H1 (cell line): Measurements from ENCODE around the gene ZFP57. TPM values are rescaled to one million over a fixed set of nuclear protein-coding genes. Genes with fewer than 3 reads are reported as not detected.

Experiments used
- ASH2L ChIP-seq: fragments of 200-600, 300-600 bp; sonication (generic); IDR thresholded peaks from one replicate; pipeline ENCODE4 v1.7.1; 2017; ENCODE audit warnings: low read length
- BRCA1 ChIP-seq: IDR thresholded peaks from 2 replicates; pipeline ENCODE4 v1.6.1; 2012; ENCODE audit warnings: low read depth, low read length, improper control_type of control experiment
- CBX5 ChIP-seq: fragments of 300-800, 300-1000 bp; sonication (generic); IDR thresholded peaks from 2 replicates; pipeline ENCODE4 v1.7.1; 2016; ENCODE audit warnings: antibody characterized with exemption, low read length, low read depth
- CBX8 ChIP-seq: fragments of 300-800, 300-1000 bp; sonication (generic); IDR thresholded peaks from 2 replicates; pipeline ENCODE4 v1.7.1; 2016; ENCODE audit warnings: low read depth, low read length, borderline replicate concordance
- EGR1 ChIP-seq: IDR thresholded peaks from 2 replicates; pipeline ENCODE4 v1.6.1; 2011; ENCODE audit warnings: low read depth, low read length, borderline replicate concordance
- HDAC6 ChIP-seq: IDR thresholded peaks from one replicate; pipeline ENCODE4 v1.7.1; 2012; ENCODE audit warnings: low read depth, mild to moderate bottlenecking, inconsistent platforms, low read length, moderate library complexity
- POLR2A ChIP-seq, 2 experiments: IDR thresholded peaks; 1 replicate in 1 of 2; 2 replicates in 1 of 2; pipeline ENCODE4 v1.6.1; 2011; ENCODE audit warnings: low read depth in 2 of 2, low read length in 2 of 2, mild to moderate bottlenecking in 2 of 2; ENCODE audit errors: control extremely low read depth in 1 of 2
- POLR2AphosphoS5 ChIP-seq: IDR thresholded peaks from 2 replicates; pipeline ENCODE4 v1.6.1; 2011; ENCODE audit warnings: low read depth, low read length
- RAD21 ChIP-seq, 2 experiments: IDR thresholded peaks in 1 of 2; conservative IDR thresholded peaks in 1 of 2; 2 replicates each; pipeline ENCODE4 v1.6.1; 2011; ENCODE audit warnings: low read depth in 2 of 2, low read length in 2 of 2, improper control_type of control experiment in 1 of 2, inconsistent platforms in 1 of 2, mild to moderate bottlenecking in 1 of 2, moderate library complexity in 1 of 2
- SAP30 ChIP-seq: fragments of 300-600 bp; sonication (generic); IDR thresholded peaks from 2 replicates; pipeline ENCODE4 v1.7.1; 2012; ENCODE audit warnings: low read length, moderate library complexity, mild to moderate bottlenecking, inconsistent platforms; ENCODE audit not compliant: insufficient read depth, insufficient replicate concordance
- polyA plus RNA-seq, 7 experiments: library from polyadenylated mRNA; depleted of rRNA in 3 of 7; stranded (reverse) in 5 of 7; unstranded in 2 of 7; fragments of >200 nt in 5 of 7; fragments of 200-250 nt in 2 of 7; gene quantifications; 1 replicate in 5 of 7; 2 replicates in 1 of 7; 4 replicates in 1 of 7; pipeline versions ENCODE4 v1.2.1 to v1.2.3, GENCODE V29; 2011 to 2013; ENCODE audit warnings: missing spikeins in 2 of 7, mixed read lengths in 2 of 7
- total RNA-seq: library from RNA; stranded (reverse); fragmentation: NEBNext Ultra II Directional; extraction: Animal tissue kit (Norgen Biotek cat#: 25700); gene quantifications from 2 replicates; pipeline ENCODE4 v1.2.1, GENCODE V29; 2021

ZFP57 gene
- total and polyA plus RNA-seq, 2 of the 8 experiments (the other 6 are each of a cell fraction or from before 2014, with no cell fraction given): 0.85 to 1.2 TPM

DNA sequence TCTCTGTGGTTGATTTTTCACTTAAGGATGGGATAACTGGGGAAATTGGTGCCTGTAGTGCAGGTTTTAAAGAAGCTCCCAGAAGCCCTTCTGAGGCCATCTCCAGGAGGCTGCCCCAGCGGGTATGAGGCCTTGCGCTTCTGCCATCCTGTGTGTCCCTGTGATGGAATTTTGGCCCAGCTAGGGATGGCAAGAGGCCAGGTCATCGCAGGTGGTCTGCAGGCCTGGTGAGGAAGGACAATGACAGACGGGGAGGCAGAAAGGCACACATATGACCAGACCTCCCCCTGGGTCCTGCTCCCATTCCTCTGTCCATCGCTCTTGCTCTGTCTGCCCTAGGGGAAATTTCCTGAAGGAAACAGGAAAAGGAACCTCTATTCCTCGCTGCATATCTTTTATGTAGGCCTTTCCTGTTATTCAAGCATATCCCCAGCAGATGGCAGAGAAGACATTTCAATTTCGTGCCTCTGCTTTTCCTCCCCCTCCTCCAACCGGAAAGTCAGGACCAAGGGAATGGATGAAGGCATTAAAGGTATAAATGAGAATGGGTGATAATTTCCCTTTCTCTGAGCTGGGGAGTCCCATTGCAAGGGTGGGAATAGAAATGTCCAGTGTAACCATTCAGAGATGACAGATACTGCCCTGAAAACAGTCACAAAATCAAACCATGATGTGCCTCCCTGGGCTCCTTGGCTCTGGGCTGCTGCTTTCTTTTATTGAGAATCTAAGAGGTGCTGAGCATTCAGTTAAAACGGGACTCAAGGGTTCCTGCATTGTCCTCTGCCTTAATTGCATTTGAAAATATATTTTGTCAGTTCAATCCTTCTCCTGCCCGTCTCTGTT, 24.7 kb upstream of the ZFP57 start (continued):
- TF ChIP-seq SAP30 (no peak), CBX8 (no peak), POLR2A (IDR thresholded peaks at IDR 0.05; ENCODE audit: control extremely low read depth in 1 of 2, low read depth in 2 of 2, low read length in 2 of 2) (no peak), BRCA1 (no peak), RAD21 (IDR thresholded peaks at IDR 0.05 in 1 of 2, conservative IDR thresholded peaks at IDR 0.05 in 1 of 2; ENCODE audit: low read depth in 2 of 2, low read length in 2 of 2) (peak; percentile 87 to 89), ASH2L (no peak), EGR1 (0 out of 2 replicates have a peak, but pooled peaks have one; percentile 12), CBX5 (no peak), POLR2AphosphoS5 (no peak), HDAC6 (no peak)
